ENCODE results near the gene LRRC8A.

Gene LRRC8A

GRCh38 chr9:128917151-128917849 lies 35.4 kb downstream of the LRRC8A start:
- H3K14ac ChIP-seq (ENCODE audit: low read length in 2 of 2): no peak overlapping the region
- H3K9ac ChIP-seq (ENCODE audit: low read length): peak overlapping the region; percentile 84
- no peak overlapping the region for H2BK120ac ChIP-seq (ENCODE audit: low read depth, low read length)
- no peak overlapping the region for H2BK15ac ChIP-seq (ENCODE audit: low read depth, poor library complexity, severe bottlenecking)
- no peak overlapping the region for H2AFZ ChIP-seq (ENCODE audit: low read depth, low read length)
- peaks cover 40% of the 10 kb centered on the region for H3K79me1 ChIP-seq (replicated peaks; ENCODE audit: low read length, poor library complexity, severe bottlenecking)
- no peak overlapping the region for H3K4me3 ChIP-seq (ENCODE audit: insufficient read depth in 1 of 2, low read depth in 1 of 2, low read length in 2 of 2)
- H3K18ac ChIP-seq (ENCODE audit: low read depth in 1 of 2, low read length in 2 of 2): no peak overlapping the region
- no peak overlapping the region for H3K27ac ChIP-seq (ENCODE audit: low read length, poor library complexity, severe bottlenecking)
- H3K27me3 ChIP-seq (ENCODE audit: control insufficient read depth in 1 of 2, insufficient read depth in 1 of 2, low read length in 2 of 2): no peaks in the 10 kb centered on the region
- H3K23ac ChIP-seq (ENCODE audit: low read length in 2 of 2): no peak overlapping the region
- H4K91ac ChIP-seq (ENCODE audit: low read length): no peak overlapping the region
- no peak overlapping the region for H3K4me2 ChIP-seq (ENCODE audit: low read length, poor library complexity, severe bottlenecking)
- no peak overlapping the region for H2BK5ac ChIP-seq (ENCODE audit: low read depth, low read length, poor library complexity, severe bottlenecking)
- 96% methylated on average over 26 of the region's 26 CpGs for WGBS
- peaks cover 38% of the 10 kb centered on the region for H3K4me1 ChIP-seq (ENCODE audit: control insufficient read depth, insufficient read depth, low read depth, low read length)
- H2AK5ac ChIP-seq (ENCODE audit: low read length, severe bottlenecking): no peak overlapping the region
- DNase-seq: no peak
- no peaks in the 10 kb centered on the region for H3K9me3 ChIP-seq (ENCODE audit: control insufficient read depth, low read length)
- no peak overlapping the region for H3K4ac ChIP-seq (ENCODE audit: low read depth in 1 of 2, low read length in 2 of 2)
- no peak overlapping the region for H2BK12ac ChIP-seq (ENCODE audit: low read length in 2 of 2)
- H4K8ac ChIP-seq (ENCODE audit: low read length): no peak overlapping the region
- H3K36me3 ChIP-seq (ENCODE audit: control insufficient read depth in 1 of 2, insufficient read depth in 2 of 2, low read depth in 1 of 2, low read length in 2 of 2): peaks cover 22 to 59% of the 10 kb centered on the region in 2 experiments

GRCh38 chr9:128918921-128919320 lies 37.0 kb downstream of the LRRC8A start:
- H3K4ac ChIP-seq (ENCODE audit: low read depth in 1 of 2, low read length in 2 of 2): no peak overlapping the region
- H3K9ac ChIP-seq (ENCODE audit: low read length): no peak overlapping the region
- H2BK12ac ChIP-seq (ENCODE audit: low read length in 2 of 2): peak overlapping the region in 1 of 2 experiments; percentile 24
- H3K23ac ChIP-seq (ENCODE audit: low read length in 2 of 2): no peak overlapping the region
- H2AK5ac ChIP-seq (ENCODE audit: low read length, severe bottlenecking): no peak overlapping the region
- H2BK5ac ChIP-seq (ENCODE audit: low read depth, low read length, poor library complexity, severe bottlenecking): no peak overlapping the region
- no peak overlapping the region for H3K14ac ChIP-seq (ENCODE audit: low read length in 2 of 2)
- no peaks in the 10 kb centered on the region for H3K9me3 ChIP-seq (ENCODE audit: control insufficient read depth, low read length)
- H3K18ac ChIP-seq (ENCODE audit: low read depth in 1 of 2, low read length in 2 of 2): peak overlapping the region in 1 of 2 experiments; percentile 29
- no peak overlapping the region for H4K8ac ChIP-seq (ENCODE audit: low read length)
- WGBS: 79% methylated on average over 2 of the region's 2 CpGs
- no peak overlapping the region for H2BK120ac ChIP-seq (ENCODE audit: low read depth, low read length)
- no peak overlapping the region for H3K4me2 ChIP-seq (ENCODE audit: low read length, poor library complexity, severe bottlenecking)
- H3K4me1 ChIP-seq (ENCODE audit: control insufficient read depth, insufficient read depth, low read depth, low read length): peaks cover 26% of the 10 kb centered on the region
- H3K4me3 ChIP-seq (ENCODE audit: insufficient read depth in 1 of 2, low read depth in 1 of 2, low read length in 2 of 2): no peak overlapping the region
- no peak overlapping the region for H4K91ac ChIP-seq (ENCODE audit: low read length)
- H3K27ac ChIP-seq (ENCODE audit: low read length, poor library complexity, severe bottlenecking): no peak overlapping the region
- no peak overlapping the region for H2BK15ac ChIP-seq (ENCODE audit: low read depth, poor library complexity, severe bottlenecking)
- no peaks in the 10 kb centered on the region for H3K27me3 ChIP-seq (ENCODE audit: control insufficient read depth in 1 of 2, insufficient read depth in 1 of 2, low read length in 2 of 2)
- peaks cover 22 to 53% of the 10 kb centered on the region in 2 experiments for H3K36me3 ChIP-seq (ENCODE audit: control insufficient read depth in 1 of 2, insufficient read depth in 2 of 2, low read depth in 1 of 2, low read length in 2 of 2)
- peaks cover 30% of the 10 kb centered on the region for H3K79me1 ChIP-seq (replicated peaks; ENCODE audit: low read length, poor library complexity, severe bottlenecking)
- H2AFZ ChIP-seq (ENCODE audit: low read depth, low read length): no peak overlapping the region
- no peak for DNase-seq

GRCh38 chr9:128919402-128920089 lies 37.6 kb downstream of the LRRC8A start:
- Histone ChIP-seq H2BK15ac (ENCODE audit: low read depth, poor library complexity, severe bottlenecking) (no peak overlapping the region), H3K36me3 (ENCODE audit: control insufficient read depth in 1 of 2, insufficient read depth in 2 of 2, low read depth in 1 of 2, low read length in 2 of 2) (peaks cover 21 to 48% of the 10 kb centered on the region in 2 experiments), H3K14ac (ENCODE audit: low read length in 2 of 2) (no peak overlapping the region), H3K4ac (ENCODE audit: low read depth in 1 of 2, low read length in 2 of 2) (peak overlapping the region in 1 of 2 experiments; percentile 30), H3K9me3 (ENCODE audit: control insufficient read depth, low read length) (no peaks in the 10 kb centered on the region), H2BK120ac (ENCODE audit: low read depth, low read length) (no peak overlapping the region), H3K27me3 (ENCODE audit: control insufficient read depth in 1 of 2, insufficient read depth in 1 of 2, low read length in 2 of 2) (no peaks in the 10 kb centered on the region), H3K79me1 (replicated peaks; ENCODE audit: low read length, poor library complexity, severe bottlenecking) (peaks cover 25% of the 10 kb centered on the region), H3K4me2 (ENCODE audit: low read length, poor library complexity, severe bottlenecking) (no peak overlapping the region), H3K23ac (ENCODE audit: low read length in 2 of 2) (no peak overlapping the region), H4K8ac (ENCODE audit: low read length) (no peak overlapping the region), H3K4me1 (ENCODE audit: control insufficient read depth, insufficient read depth, low read depth, low read length) (peaks cover 26% of the 10 kb centered on the region), H2AK5ac (ENCODE audit: low read length, severe bottlenecking) (no peak overlapping the region), H2AFZ (ENCODE audit: low read depth, low read length) (no peak overlapping the region), H3K4me3 (ENCODE audit: insufficient read depth in 1 of 2, low read depth in 1 of 2, low read length in 2 of 2) (no peak overlapping the region), H2BK5ac (ENCODE audit: low read depth, low read length, poor library complexity, severe bottlenecking) (no peak overlapping the region), H3K18ac (ENCODE audit: low read depth in 1 of 2, low read length in 2 of 2) (no peak overlapping the region), H3K27ac (ENCODE audit: low read length, poor library complexity, severe bottlenecking) (no peak overlapping the region), H3K9ac (ENCODE audit: low read length) (no peak overlapping the region), H4K91ac (ENCODE audit: low read length) (no peak overlapping the region), H2BK12ac (ENCODE audit: low read length in 2 of 2) (peak overlapping the region in 1 of 2 experiments; percentile 35)
- no peak for DNase-seq
- WGBS: 84% methylated on average over 10 of the region's 14 CpGs

GRCh38 chr9:128920381-128921058 lies 38.6 kb downstream of the LRRC8A start, which contains the start of gene PHYHD1:
Gene PHYHD1, plus strand, starts transcription at chr9:128920982. Its CDS starts 1,342 bp downstream, at chr9:128922324.
- H2AFZ ChIP-seq (ENCODE audit: low read depth, low read length): no peak within 1 kb of the TSS
- H2BK15ac ChIP-seq (ENCODE audit: low read depth, poor library complexity, severe bottlenecking): peak within 1 kb of the TSS; percentile 57
- peak within 1 kb of the TSS in 1 of 2 experiments; percentile 78 for H3K4me3 ChIP-seq (ENCODE audit: insufficient read depth in 1 of 2, low read depth in 1 of 2, low read length in 2 of 2)
- H2BK12ac ChIP-seq (ENCODE audit: low read length in 2 of 2): peak within 1 kb of the TSS; percentile 50 to 92
- H3K18ac ChIP-seq (ENCODE audit: low read depth in 1 of 2, low read length in 2 of 2): peak within 1 kb of the TSS; percentile 40 to 77
- H2AK5ac ChIP-seq (ENCODE audit: low read length, severe bottlenecking): peak within 1 kb of the TSS; percentile 17
- H3K23ac ChIP-seq (ENCODE audit: low read length in 2 of 2): no peak within 1 kb of the TSS
- 66% methylated on average over 13 of the region's 13 CpGs for WGBS
- peak within 1 kb of the TSS; percentile 33 for H3K27ac ChIP-seq (ENCODE audit: low read length, poor library complexity, severe bottlenecking)
- peak within 1 kb of the TSS; percentile 42 to 80 for H3K4ac ChIP-seq (ENCODE audit: low read depth in 1 of 2, low read length in 2 of 2)
- peak within 1 kb of the TSS; percentile 88 for H3K9ac ChIP-seq (ENCODE audit: low read length)
- H3K27me3 ChIP-seq (ENCODE audit: control insufficient read depth in 1 of 2, insufficient read depth in 1 of 2, low read length in 2 of 2): no peaks in the 10 kb centered on the region
- DNase-seq: peak; percentile 29
- H3K14ac ChIP-seq (ENCODE audit: low read length in 2 of 2): no peak within 1 kb of the TSS
- H3K4me1 ChIP-seq (ENCODE audit: control insufficient read depth, insufficient read depth, low read depth, low read length): peaks cover 25% of the 10 kb centered on the region
- H4K91ac ChIP-seq (ENCODE audit: low read length): peak within 1 kb of the TSS; percentile 73
- H3K36me3 ChIP-seq (ENCODE audit: control insufficient read depth in 1 of 2, insufficient read depth in 2 of 2, low read depth in 1 of 2, low read length in 2 of 2): peaks cover 15 to 41% of the 10 kb centered on the region in 2 experiments
- no peak within 1 kb of the TSS for H2BK5ac ChIP-seq (ENCODE audit: low read depth, low read length, poor library complexity, severe bottlenecking)
- H2BK120ac ChIP-seq (ENCODE audit: low read depth, low read length): peak within 1 kb of the TSS; percentile 99
- H4K8ac ChIP-seq (ENCODE audit: low read length): peak within 1 kb of the TSS; percentile 97
- H3K79me1 ChIP-seq (replicated peaks; ENCODE audit: low read length, poor library complexity, severe bottlenecking): peaks cover 23% of the 10 kb centered on the region
- no peaks in the 10 kb centered on the region for H3K9me3 ChIP-seq (ENCODE audit: control insufficient read depth, low read length)
- H3K4me2 ChIP-seq (ENCODE audit: low read length, poor library complexity, severe bottlenecking): no peak within 1 kb of the TSS
